Large intestine (tissue), 3 donors: ENCODE results near the gene FAM171A1. TPM values are rescaled to one million over a fixed set of nuclear protein-coding genes. Genes with fewer than 3 reads are reported as not detected.

Experiments
- DNase-seq, 2 donors: peaks; one replicate each; pipeline versions ENCODE4 v3.0.0 to v3.0.0-alpha.2; 2013
- H3K27ac ChIP-seq: one replicate; pipeline ENCODE4 v1.5.1; 2013; ENCODE audit warnings: low read length
- H3K27me3 ChIP-seq: 2 replicates; pipeline ENCODE4 v1.6.1; 2013; ENCODE audit warnings: low read length; ENCODE audit not compliant: control insufficient read depth, insufficient read depth
- H3K36me3 ChIP-seq: 2 replicates; pipeline ENCODE4 v1.6.1; 2013; ENCODE audit warnings: low read length; ENCODE audit not compliant: control insufficient read depth, insufficient read depth
- H3K4me1 ChIP-seq: one replicate; pipeline ENCODE4 v1.6.1; 2013; ENCODE audit warnings: low read length; ENCODE audit not compliant: control insufficient read depth, insufficient read depth
- H3K4me3 ChIP-seq: one replicate; pipeline ENCODE4 v1.5.1; 2013; ENCODE audit warnings: low read length
- H3K9me3 ChIP-seq: one replicate; pipeline ENCODE4 v1.6.1; 2013; ENCODE audit warnings: mild to moderate bottlenecking, low read depth, low read length, moderate library complexity; ENCODE audit not compliant: control insufficient read depth
- WGBS: methylation state at CpG from one replicate; pipeline ENCODE4 v1.1.5; 2013; ENCODE audit warnings: low lambda C conversion rate; ENCODE audit not compliant: insufficient coverage; 5-methylcytosine and 5-hydroxymethylcytosine counted together
- polyA plus RNA-seq: library from polyadenylated mRNA; unstranded; fragments of 120-200 nt; gene quantifications from one replicate; pipeline ENCODE4 v1.2.1, GENCODE V29; 2013

Gene FAM171A1
- polyA plus RNA-seq, 1 donor: 25.4 TPM

GRCh38 chr10:15201589-15202300, 169.3 kb downstream of the FAM171A1 start:
- H3K4me1 ChIP-seq: no peaks in the 10 kb centered on the region
- no peaks in the 10 kb centered on the region for H3K9me3 ChIP-seq
- 73% methylated on average over 3 of the region's 6 CpGs for WGBS
- no peak overlapping the region for H3K27ac ChIP-seq
- H3K4me3 ChIP-seq: no peak overlapping the region
- H3K36me3 ChIP-seq: no peaks in the 10 kb centered on the region
- H3K27me3 ChIP-seq: no peaks in the 10 kb centered on the region
- DNase-seq: no peak

GRCh38 chr10:15200626-15201025, 170.5 kb downstream of the FAM171A1 start:
- H3K4me1 ChIP-seq: no peaks in the 10 kb centered on the region
- no peaks in the 10 kb centered on the region for H3K9me3 ChIP-seq
- no peaks in the 10 kb centered on the region for H3K27me3 ChIP-seq
- no peak overlapping the region for H3K27ac ChIP-seq
- WGBS: 17% methylated on average over 1 of the region's 2 CpGs
- no peaks in the 10 kb centered on the region for H3K36me3 ChIP-seq
- no peak for DNase-seq
- H3K4me3 ChIP-seq: no peak overlapping the region

- H3K4me1 ChIP-seq: no peaks in the 10 kb centered on the region
- no peak overlapping the region for H3K27ac ChIP-seq
- no CpG with 5 or more reads among the region's 4 CpGs for WGBS
- no peaks in the 10 kb centered on the region for H3K36me3 ChIP-seq
- H3K9me3 ChIP-seq: no peaks in the 10 kb centered on the region
- no peak for DNase-seq
- H3K4me3 ChIP-seq: no peak overlapping the region
- H3K27me3 ChIP-seq: no peaks in the 10 kb centered on the region
Observed at GRCh38 chr10:15197911-15198310, 173.2 kb downstream of the FAM171A1 start.

- 100% methylated on average over 1 of the region's 2 CpGs for WGBS
- no peak overlapping the region for H3K4me3 ChIP-seq
- no peak for DNase-seq
- H3K27ac ChIP-seq: no peak overlapping the region
- H3K4me1 ChIP-seq: no peaks in the 10 kb centered on the region
- no peaks in the 10 kb centered on the region for H3K9me3 ChIP-seq
- H3K36me3 ChIP-seq: no peaks in the 10 kb centered on the region
- no peaks in the 10 kb centered on the region for H3K27me3 ChIP-seq
Observed at GRCh38 chr10:15197276-15197675, 173.8 kb downstream of the FAM171A1 start.

- no peaks in the 10 kb centered on the region for H3K27me3 ChIP-seq
- H3K36me3 ChIP-seq: no peaks in the 10 kb centered on the region
- H3K9me3 ChIP-seq: no peaks in the 10 kb centered on the region
- H3K4me1 ChIP-seq: no peaks in the 10 kb centered on the region
- H3K4me3 ChIP-seq: no peak overlapping the region
- WGBS: 67% methylated on average over 3 of the region's 12 CpGs
- no peak for DNase-seq
- H3K27ac ChIP-seq: no peak overlapping the region
Observed at GRCh38 chr10:15196021-15196834, 174.9 kb downstream of the FAM171A1 start.

GRCh38 chr10:15189133-15189885, 181.8 kb downstream of the FAM171A1 start:
- Histone ChIP-seq H3K9me3 (no peaks in the 10 kb centered on the region), H3K27me3 (no peaks in the 10 kb centered on the region), H3K4me1 (no peaks in the 10 kb centered on the region), H3K36me3 (no peaks in the 10 kb centered on the region), H3K27ac (no peak overlapping the region), H3K4me3 (no peak overlapping the region)
- no peak for DNase-seq
- WGBS: no CpG with 5 or more reads among the region's 11 CpGs

GRCh38 chr10:15188603-15189002, 182.5 kb downstream of the FAM171A1 start:
- no CpG with 5 or more reads among the region's 5 CpGs for WGBS
- no peaks in the 10 kb centered on the region for H3K27me3 ChIP-seq
- DNase-seq: no peak
- no peaks in the 10 kb centered on the region for H3K4me1 ChIP-seq
- no peak overlapping the region for H3K4me3 ChIP-seq
- H3K36me3 ChIP-seq: no peaks in the 10 kb centered on the region
- H3K27ac ChIP-seq: no peak overlapping the region
- H3K9me3 ChIP-seq: no peaks in the 10 kb centered on the region

- no peaks in the 10 kb centered on the region for H3K4me1 ChIP-seq
- no peaks in the 10 kb centered on the region for H3K36me3 ChIP-seq
- H3K27ac ChIP-seq: no peak overlapping the region
- DNase-seq: no peak
- WGBS: 90% methylated on average over 2 of the region's 11 CpGs
- no peak overlapping the region for H3K4me3 ChIP-seq
- no peaks in the 10 kb centered on the region for H3K9me3 ChIP-seq
- H3K27me3 ChIP-seq: no peaks in the 10 kb centered on the region
Observed at GRCh38 chr10:15183689-15184481, 187.2 kb downstream of the FAM171A1 start.

- no peak overlapping the region for H3K27ac ChIP-seq
- no peak overlapping the region for H3K4me3 ChIP-seq
- H3K4me1 ChIP-seq: no peaks in the 10 kb centered on the region
- no peaks in the 10 kb centered on the region for H3K36me3 ChIP-seq
- WGBS: 83% methylated on average over 4 of the region's 8 CpGs
- no peaks in the 10 kb centered on the region for H3K9me3 ChIP-seq
- no peak for DNase-seq
- no peaks in the 10 kb centered on the region for H3K27me3 ChIP-seq
Observed at GRCh38 chr10:15182540-15183207, 188.4 kb downstream of the FAM171A1 start.
